IMR-90 (cell line): ENCODE data around the gene CUL3. TPM values are rescaled to one million over a fixed set of nuclear protein-coding genes. Genes with fewer than 3 reads are reported as not detected.

Experiments used
- ATAC-seq: fragments of 200-7000 bp; cut with Tn5 transposase; 2 replicates; pipeline ENCODE4 v1.9.1; 2020; ENCODE audit warnings: low read depth, mild to moderate bottlenecking, moderate library complexity
- BruUV-seq: library from RNA; stranded (reverse); fragments of 400-500 nt; replicated peaks from 2 replicates; lab custom pipeline; 2021; lab: Mats Ljungman, UMichigan
- CTCF ChIA-PET: fragments of 300-600 bp; formaldehyde crosslinking; extraction: SDS; loops from one replicate; lab custom pipeline; 2021; ENCODE audit warnings: antibody characterized with exemption; lab: Yijun Ruan, JAX
- POLR2A ChIA-PET: fragments of 300-600 bp; sonication (Branson Sonifier 250); formaldehyde crosslinking; loops from one replicate; lab custom pipeline; 2022; ENCODE audit warnings: antibody characterized with exemption; ENCODE audit not compliant: unreplicated experiment; lab: Charles Lee
- DNase-seq: peaks from one replicate; pipeline ENCODE4 v3.0.0; 2013
- H2AFZ ChIP-seq: replicated peaks from 2 replicates; pipeline ENCODE3; 2013; ENCODE audit warnings: low read length, mild to moderate bottlenecking; ENCODE audit not compliant: poor library complexity
- H2AK5ac ChIP-seq: 2 replicates; pipeline ENCODE4 v1.6.1; 2013; ENCODE audit warnings: low read depth, low read length, inconsistent platforms
- H2AK9ac ChIP-seq: replicated peaks from 2 replicates; pipeline ENCODE3; 2013; ENCODE audit warnings: mild to moderate bottlenecking, low read depth, low read length, moderate library complexity; ENCODE audit not compliant: poor library complexity
- H2BK120ac ChIP-seq: 2 replicates; pipeline ENCODE4 v1.6.1; 2013; ENCODE audit warnings: low read depth, low read length, inconsistent platforms
- H2BK15ac ChIP-seq: 3 replicates; pipeline ENCODE4 v1.6.1; 2013; ENCODE audit warnings: low read depth, low read length, inconsistent platforms
- H2BK20ac ChIP-seq: 2 replicates; pipeline ENCODE4 v1.6.1; 2013; ENCODE audit warnings: low read depth, mild to moderate bottlenecking, inconsistent platforms, low read length, moderate library complexity
- H2BK5ac ChIP-seq: 2 replicates; pipeline ENCODE4 v1.6.1; 2013; ENCODE audit warnings: mild to moderate bottlenecking, low read depth, low read length, inconsistent platforms; ENCODE audit not compliant: poor library complexity, severe bottlenecking
- H3K14ac ChIP-seq: replicated peaks from 2 replicates; pipeline ENCODE4 v1.6.1; 2013; ENCODE audit warnings: low read depth, low read length, inconsistent platforms
- H3K18ac ChIP-seq: 2 replicates; pipeline ENCODE4 v1.6.1; 2013; ENCODE audit warnings: low read depth, low read length, control low read depth
- H3K23ac ChIP-seq: 2 replicates; pipeline ENCODE4 v1.6.1; 2013; ENCODE audit warnings: low read depth, low read length, inconsistent platforms
- H3K27ac ChIP-seq: 2 replicates; pipeline ENCODE4 v1.5.1; 2013; ENCODE audit warnings: mild to moderate bottlenecking, control low read depth, low read length; ENCODE audit not compliant: insufficient read depth
- H3K27me3 ChIP-seq: 2 replicates; pipeline ENCODE4 v1.6.1; 2013; ENCODE audit warnings: low read length; ENCODE audit not compliant: control insufficient read depth, insufficient read depth
- H3K36me3 ChIP-seq: 2 replicates; pipeline ENCODE4 v1.6.1; 2013; ENCODE audit warnings: low read length, mixed read lengths; ENCODE audit not compliant: control insufficient read depth, insufficient read depth
- H3K4ac ChIP-seq: 2 replicates; pipeline ENCODE4 v1.6.1; 2013; ENCODE audit warnings: low read depth, low read length, inconsistent platforms
- H3K4me1 ChIP-seq: 2 replicates; pipeline ENCODE4 v1.6.1; 2013; ENCODE audit warnings: low read length, mixed read lengths; ENCODE audit not compliant: control insufficient read depth, insufficient read depth
- H3K4me2 ChIP-seq: 2 replicates; pipeline ENCODE4 v1.6.1; 2013; ENCODE audit warnings: low read depth, mild to moderate bottlenecking, control low read depth, low read length, moderate library complexity
- H3K4me3 ChIP-seq: 2 replicates; pipeline ENCODE4 v1.5.1; 2013; ENCODE audit warnings: low read depth, mild to moderate bottlenecking, control low read depth, low read length, moderate library complexity; ENCODE audit not compliant: insufficient read depth
- H3K56ac ChIP-seq: 2 replicates; pipeline ENCODE4 v1.6.1; 2013; ENCODE audit warnings: low read length, inconsistent platforms; ENCODE audit not compliant: insufficient read depth; ENCODE audit errors: extremely low read depth
- H3K79me1 ChIP-seq, 2 experiments: 2 replicates each; pipeline ENCODE4 v1.6.1; 2013; ENCODE audit warnings: low read length in 2 of 2, inconsistent platforms in 1 of 2, low read depth in 1 of 2
- H3K9ac ChIP-seq: 2 replicates; pipeline ENCODE4 v1.6.1; 2013; ENCODE audit warnings: low read depth, low read length, control low read depth
- H3K9me1 ChIP-seq: 2 replicates; pipeline ENCODE4 v1.6.1; 2013; ENCODE audit warnings: low read length, inconsistent platforms; ENCODE audit not compliant: insufficient read depth
- H3K9me3 ChIP-seq: 2 replicates; pipeline ENCODE4 v1.6.1; 2013; ENCODE audit warnings: low read length; ENCODE audit not compliant: control insufficient read depth, insufficient read depth
- H4K20me1 ChIP-seq: 2 replicates; pipeline ENCODE4 v1.6.1; 2013; ENCODE audit warnings: low read length, inconsistent platforms; ENCODE audit not compliant: insufficient read depth
- H4K5ac ChIP-seq: 2 replicates; pipeline ENCODE4 v1.6.1; 2013; ENCODE audit warnings: mild to moderate bottlenecking, low read depth, low read length, control low read depth
- H4K8ac ChIP-seq, 2 experiments: 2 replicates each; pipeline ENCODE4 v1.6.1; 2013; ENCODE audit warnings: low read depth in 2 of 2, low read length in 2 of 2, control low read depth in 1 of 2, inconsistent platforms in 1 of 2
- H4K91ac ChIP-seq: 2 replicates; pipeline ENCODE4 v1.6.1; 2013; ENCODE audit warnings: low read depth, low read length, inconsistent platforms; ENCODE audit not compliant: insufficient read depth
- CEBPB ChIP-seq: IDR thresholded peaks from 2 replicates; pipeline ENCODE4 v1.6.1; 2012; ENCODE audit warnings: low read depth, low read length, improper control_type of control experiment
- CHD1 ChIP-seq: IDR thresholded peaks from 2 replicates; pipeline ENCODE4 v1.6.1; 2012; ENCODE audit warnings: low read depth, low read length, improper control_type of control experiment
- FOS ChIP-seq: fragments of 150-350 bp; IDR thresholded peaks from 2 replicates; pipeline ENCODE4 v1.6.1; 2016; ENCODE audit warnings: low read depth, low read length
- WGBS, 2 experiments: methylation state at CpG; one replicate each; pipeline versions ENCODE4 v1.1.5 to v1.1.7; 2013; ENCODE audit warnings: missing lambda C conversion rate in 2 of 2; ENCODE audit not compliant: insufficient read length in 1 of 2; ENCODE audit errors: extremely low coverage in 2 of 2; 5-methylcytosine and 5-hydroxymethylcytosine counted together
- dilution Hi-C: fragments of 300-500 bp; cut with HindIII; formaldehyde crosslinking; loops from one replicate; pipeline ENCODE4 v1.14.3; 2018; ENCODE audit warnings: low sequenced_read_pairs; ENCODE audit not compliant: unreplicated experiment
- in situ Hi-C: fragments of 300-500 bp; cut with MboI; formaldehyde crosslinking; loops from 3 replicates; pipeline ENCODE4 v1.14.3; 2019; ENCODE audit warnings: low sequenced_read_pairs, inconsistent platforms, mixed read lengths
- intact Hi-C: fragments of 100-400 bp; cut with micrococcal nuclease; formaldehyde crosslinking; loops from 2 replicates; pipeline ENCODE4 v1.10.0; 2022
- polyA plus RNA-seq, 3 experiments: library from polyadenylated mRNA; depleted of rRNA; stranded (reverse); fragments of >200 nt; gene quantifications; 2 replicates each; pipeline ENCODE4 v1.2.3, GENCODE V29; 2012; ENCODE audit warnings: low replicate concordance in 1 of 3
- total RNA-seq: library from RNA; depleted of rRNA; stranded (reverse); fragments of >200 nt; gene quantifications from 2 replicates; pipeline ENCODE4 v1.2.3, GENCODE V29; 2012

Gene CUL3
- total and polyA plus RNA-seq, 2 of the 4 experiments (the other 2 are of a cell fraction), result 33.7 to 45.7 TPM

GRCh38 chr2:224520064-224520463 is 65.1 kb downstream of the CUL3 start:
- intact Hi-C loops, result no loop called here
- no TSS peak for BruUV-seq
- H3K4me1 ChIP-seq, result peaks cover 18% of the 10 kb centered on the region
- dilution Hi-C loops, result no loop called here
- H3K36me3 ChIP-seq, result no peaks in the 10 kb centered on the region
- no CpG with 5 or more reads among the region's 1 CpG for WGBS, 2 experiments
- H3K4me3 ChIP-seq, result no peak overlapping the region
- H3K79me1 ChIP-seq, result peaks cover 9 to 62% of the 10 kb centered on the region in 2 experiments; a peak in 3 of 4 replicates
- no peak overlapping the region for H4K5ac ChIP-seq
- H4K91ac ChIP-seq, result no peak overlapping the region
- TF ChIP-seq FOS, result peak; percentile 39; the same call in 1 of the 2 replicates
- peak; percentile 89 for TF ChIP-seq CEBPB
- no peak for TF ChIP-seq CHD1
- ATAC-seq, result peak; percentile 72
- no peak overlapping the region for H2AFZ ChIP-seq
- H3K27ac ChIP-seq, result peak overlapping the region; percentile 57; the same call in 1 of the 2 replicates
- H3K4ac ChIP-seq, result 0 out of 2 replicates have a peak overlapping the region, but pooled peaks have one; percentile 33
- POLR2A ChIA-PET, result no interaction called here
- H2BK15ac ChIP-seq, result no peak overlapping the region
- no peak overlapping the region; the same call in 1 of the 2 replicates for H2BK20ac ChIP-seq
- no peak overlapping the region for H3K9ac ChIP-seq
- H3K56ac ChIP-seq, result no peak overlapping the region
- H2BK5ac ChIP-seq, result peak overlapping the region; percentile 81
- no peak overlapping the region for H3K23ac ChIP-seq
- no peak overlapping the region for H2BK120ac ChIP-seq
- no peak overlapping the region for H2AK9ac ChIP-seq
- H4K20me1 ChIP-seq, result peaks cover 32% of the 10 kb centered on the region
- in situ Hi-C loops, result no loop called here
- no peaks in the 10 kb centered on the region for H3K27me3 ChIP-seq
- no peaks in the 10 kb centered on the region for H3K9me3 ChIP-seq
- no peak overlapping the region for H3K14ac ChIP-seq
- DNase-seq, result peak; percentile 92
- H4K8ac ChIP-seq, result peak overlapping the region in 1 of 2 experiments; percentile 60; a peak in 1 of 4 replicates
- H3K4me2 ChIP-seq, result peak overlapping the region; percentile 38
- CTCF ChIA-PET, result interaction anchor here (1.0 to 1.1 kb wide), 2 partner anchors 21 to 50 kb away, joined by 3 read pairs; no protein-coding TSS in a partner anchor
- H2AK5ac ChIP-seq, result peak overlapping the region; percentile 54; the same call in 1 of the 2 replicates
- no peak overlapping the region for H3K18ac ChIP-seq
- H3K9me1 ChIP-seq, result peaks cover 7% of the 10 kb centered on the region
